A549 treated with AZD9567 at 1 μM for 4 hours (cell line): ENCODE data around the gene CAPN13. TPM values are rescaled to one million over a fixed set of nuclear protein-coding genes. Genes with fewer than 3 reads are reported as not detected.

ENCODE experiments used
- total RNA-seq: library from RNA; stranded (reverse); fragments of 200-300 nt; extraction: Qiagen RNA extraction; gene quantifications from 5 replicates; pipeline ENCODE4 v1.2.3, GENCODE V29; 2022; ENCODE audit not compliant: insufficient read depth

The CAPN13 gene
- total RNA-seq, result 0.07 to 0.10 TPM (median 0.08 TPM) in 4 of 5 replicates, not detected in the other

GRCh38 chr2:30807249-30807648 is at the start of gene CAPN13:
Gene CAPN13 (minus strand): TSS chr2:30807446. CDS start chr2:30787325, 20,121 bp downstream.

